ENCODE data around the gene MT4.
A peak's percentile ranks its signal among the peaks of the same experiment; 100 is the strongest.
"Not testable (repeated sequence)": the region's sequence is repeated elsewhere in the genome, so short reads cannot be mapped to it uniquely, and the experiment has no call there.

Gene MT4

DNA sequence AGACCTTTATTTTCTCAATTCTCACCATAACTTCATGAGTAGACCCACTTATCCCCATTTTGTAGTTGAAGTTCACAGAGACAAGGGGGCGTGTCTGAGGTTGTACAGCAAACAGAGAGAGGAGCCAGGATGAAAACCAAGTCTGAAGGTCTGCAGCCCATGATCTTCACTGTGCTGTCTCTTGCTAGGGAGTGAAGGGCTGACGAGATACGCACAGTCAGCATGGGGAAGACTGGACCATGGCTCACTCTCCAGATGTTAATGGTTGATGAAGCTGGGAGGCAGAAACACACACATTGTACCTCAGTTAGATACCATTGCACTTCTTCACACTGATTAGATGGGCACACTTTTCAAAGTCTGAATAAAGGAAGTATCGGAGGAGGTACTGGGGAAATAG, 5.8 kb upstream of the MT4 start:
- DNase-seq (ENCODE audit: low spot score): no peak

DNA sequence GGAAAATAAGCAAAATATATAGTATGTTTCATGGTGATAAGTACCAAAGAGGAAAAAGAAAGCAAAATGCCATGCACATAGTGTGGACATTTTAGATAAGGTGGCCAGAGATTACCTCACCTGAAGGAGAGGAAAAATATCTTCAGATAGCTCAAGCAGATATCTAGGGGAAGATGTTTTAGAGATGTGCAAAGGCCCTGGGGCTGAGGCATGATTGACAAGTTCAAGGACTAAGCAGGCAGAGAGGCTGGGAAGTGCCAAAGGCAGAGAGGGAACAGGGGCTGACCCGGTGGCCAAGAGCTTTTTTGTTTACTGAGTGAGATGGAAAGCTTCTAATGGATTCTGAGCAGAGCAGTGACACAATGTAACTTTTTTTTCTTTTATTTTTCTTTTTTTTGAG, 4.4 kb upstream of the MT4 start:
- DNase-seq (ENCODE audit: low spot score): no peak

DNA sequence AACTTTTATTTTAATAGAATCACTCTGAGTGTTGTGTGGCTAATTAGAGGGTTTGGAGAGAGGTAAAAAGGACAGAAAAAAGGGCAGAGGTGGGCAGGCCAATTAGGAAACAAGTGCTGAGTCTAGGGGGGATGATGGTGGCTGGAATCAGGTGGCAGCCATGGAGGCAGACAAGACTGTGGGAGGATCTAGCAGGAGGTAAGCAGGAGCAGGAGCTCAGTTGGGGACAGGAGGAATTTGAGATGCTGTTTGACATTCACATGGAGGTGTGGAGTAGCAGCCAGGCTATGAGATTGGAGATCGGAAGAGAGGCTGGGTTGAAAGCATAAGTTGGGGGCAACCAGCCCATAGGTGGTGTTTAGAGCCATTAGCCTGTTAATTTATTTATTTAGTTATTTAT, 3.7 kb upstream of the MT4 start:
- DNase-seq (ENCODE audit: low spot score): no peak

DNA sequence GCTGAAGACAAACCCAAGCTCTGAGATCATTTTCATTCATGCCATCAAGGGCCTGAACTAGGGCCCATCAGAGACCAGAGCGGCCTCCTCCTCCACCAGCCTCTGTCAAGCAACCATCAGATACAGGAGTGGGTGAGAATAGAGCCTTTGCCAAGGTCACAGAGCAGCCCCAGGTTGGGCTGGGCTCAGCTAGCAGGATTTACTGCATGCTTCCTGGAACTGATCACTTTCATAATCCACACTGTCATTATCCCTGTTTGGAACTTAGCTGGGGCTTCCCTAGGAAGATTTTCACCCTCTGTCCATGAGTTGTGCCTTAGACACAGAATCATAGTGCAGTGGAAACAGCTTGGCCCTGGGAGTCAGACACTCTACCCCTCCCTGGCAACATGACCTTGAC, 5.1 kb downstream of the MT4 start:
- no peak for DNase-seq (ENCODE audit: low spot score)

DNA sequence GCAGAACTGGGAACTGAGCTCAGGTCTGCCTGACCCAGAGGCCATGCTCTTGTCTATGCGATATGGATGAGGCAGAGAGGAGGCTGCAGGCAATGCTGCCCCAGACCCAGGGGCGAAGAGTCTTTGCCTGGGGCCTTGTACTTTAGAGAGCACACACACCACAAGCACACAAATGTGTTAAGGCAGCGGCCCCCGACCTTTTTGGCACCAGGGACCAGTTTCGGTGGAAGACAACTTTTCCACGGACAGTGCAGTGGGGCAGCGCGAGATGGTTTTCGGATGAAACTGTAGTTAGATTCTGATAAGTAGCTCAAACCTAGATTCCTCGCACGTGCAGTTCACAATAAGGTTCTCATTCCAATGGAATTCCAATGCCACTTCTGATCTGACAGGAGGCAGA, 6.7 kb downstream of the MT4 start:
- no peak for DNase-seq (ENCODE audit: low spot score)

DNA sequence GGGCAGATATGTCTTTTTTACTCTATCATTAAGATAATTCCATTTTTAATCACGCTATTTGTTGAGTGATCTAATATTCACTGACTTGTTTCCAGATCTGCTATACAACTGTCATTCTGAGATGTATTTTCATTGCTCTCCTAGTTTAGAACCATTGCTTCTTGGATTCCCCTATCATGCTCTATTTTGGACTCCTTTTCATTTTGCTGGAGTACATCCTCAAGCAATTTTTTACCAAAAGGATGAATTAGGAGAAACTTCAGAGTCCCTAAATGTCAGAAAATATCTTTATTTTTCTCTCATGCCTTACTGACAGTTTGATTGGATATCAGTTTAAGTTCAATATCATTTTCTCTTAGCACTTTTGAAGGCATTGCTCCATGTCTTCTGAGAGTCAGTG, 9.8 kb downstream of the MT4 start:
- DNase-seq (ENCODE audit: low spot score): no peak

DNA sequence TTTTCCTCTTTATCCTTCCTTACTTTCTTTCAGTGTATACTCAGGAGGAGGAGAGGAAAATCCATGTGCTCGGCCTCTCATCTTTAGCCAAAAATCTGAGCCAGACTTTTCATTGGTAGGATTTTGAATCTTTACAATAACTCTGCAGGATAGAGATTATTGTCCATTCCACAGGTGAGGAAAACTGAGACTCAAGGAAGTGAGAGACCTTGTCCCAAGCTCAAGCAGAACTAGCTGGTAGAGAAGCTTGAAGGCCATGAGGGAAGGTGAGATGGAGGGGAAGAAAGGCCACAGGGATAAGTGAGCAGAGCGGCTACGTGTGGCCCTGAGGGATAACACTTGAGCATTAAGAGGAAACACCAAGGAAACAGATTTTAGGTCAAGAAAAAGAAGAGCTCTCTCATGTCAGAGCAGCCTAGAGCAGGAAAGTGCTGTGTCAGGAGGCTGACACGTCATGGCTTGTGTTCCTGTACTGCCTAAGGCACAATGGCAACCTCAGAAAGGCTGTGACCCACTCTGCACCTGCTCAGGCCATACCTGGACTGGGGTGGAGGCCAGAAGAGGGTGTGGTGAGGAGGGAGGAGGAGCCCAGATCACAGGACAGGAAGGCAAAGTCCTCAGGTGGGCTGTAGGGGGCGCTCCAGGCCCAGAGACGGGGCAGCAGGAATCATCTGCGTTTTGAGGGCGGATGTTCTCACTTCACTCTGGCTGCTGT, 11.9 kb downstream of the MT4 start:
- peak; percentile 88 for DNase-seq (ENCODE audit: low spot score)

DNA sequence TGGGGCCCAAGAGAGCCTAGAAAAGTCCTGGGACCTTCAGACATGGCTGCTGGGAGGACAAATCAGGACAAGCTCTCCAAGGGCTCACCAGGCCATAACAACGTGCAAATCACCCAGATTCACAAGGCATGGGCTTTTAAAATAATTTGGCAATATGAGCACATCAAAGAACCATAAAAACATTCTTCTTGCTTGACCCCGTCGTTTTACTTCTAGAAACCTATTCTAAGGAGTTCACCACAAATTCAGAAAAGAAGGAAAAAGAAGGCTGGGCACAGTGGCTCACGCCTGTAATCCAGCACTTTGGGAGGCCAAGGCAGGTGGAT, 12.4 kb downstream of the MT4 start:
- DNase-seq (ENCODE audit: low spot score): no peak

DNA sequence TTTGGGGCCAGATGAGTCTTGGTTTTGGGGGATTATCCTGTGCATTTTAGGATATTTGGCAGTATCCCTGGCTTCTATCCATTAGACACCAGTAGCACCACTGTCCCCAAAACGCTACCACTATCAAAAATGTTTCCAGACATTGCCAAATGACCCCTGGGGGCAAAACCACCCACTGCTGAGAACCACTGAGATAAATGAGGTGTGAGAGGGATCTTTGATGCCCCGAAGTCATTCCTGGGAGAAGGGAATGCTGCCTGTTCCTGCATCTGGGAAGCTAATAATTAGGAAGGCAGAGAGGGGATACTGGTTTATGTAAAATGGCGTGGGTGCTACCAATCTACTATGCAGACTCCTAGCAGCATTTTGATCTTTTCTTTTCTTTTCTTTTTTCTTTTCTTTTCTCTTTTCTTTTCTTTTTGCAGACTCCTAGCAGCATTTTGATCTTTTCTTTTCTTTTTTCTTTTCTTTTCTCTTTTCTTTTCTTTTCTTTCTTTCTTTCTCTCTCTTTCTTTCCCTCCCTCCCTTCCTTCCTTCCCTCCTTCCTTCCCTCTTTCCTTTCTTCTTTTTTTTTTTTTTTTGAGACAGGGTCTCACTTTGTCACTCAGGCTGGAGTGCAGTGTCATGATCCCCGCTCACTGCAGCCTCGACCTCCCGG, 15.6 kb downstream of the MT4 start:
- no peak for DNase-seq (ENCODE audit: low spot score)

DNA sequence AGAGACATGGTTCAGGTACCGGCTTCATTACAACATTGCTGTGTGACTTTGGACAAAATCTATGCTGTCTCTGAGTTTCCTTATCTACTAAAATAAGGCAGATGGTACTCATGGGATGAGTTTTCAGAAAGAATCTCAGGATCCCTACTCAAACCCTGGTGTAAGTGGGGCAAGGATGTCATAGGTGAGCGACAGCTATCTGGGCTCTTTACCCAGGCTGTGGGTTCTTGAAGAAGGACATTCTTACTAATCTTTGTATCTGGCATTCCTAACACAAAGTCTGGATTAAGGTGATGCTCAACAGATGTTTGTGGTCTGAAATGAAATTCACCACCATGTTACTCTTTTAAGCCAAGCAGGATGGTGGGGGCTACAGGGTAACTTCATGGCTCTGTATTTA, 18.0 kb downstream of the MT4 start:
- not testable (repeated sequence) for DNase-seq (ENCODE audit: low spot score)

DNA sequence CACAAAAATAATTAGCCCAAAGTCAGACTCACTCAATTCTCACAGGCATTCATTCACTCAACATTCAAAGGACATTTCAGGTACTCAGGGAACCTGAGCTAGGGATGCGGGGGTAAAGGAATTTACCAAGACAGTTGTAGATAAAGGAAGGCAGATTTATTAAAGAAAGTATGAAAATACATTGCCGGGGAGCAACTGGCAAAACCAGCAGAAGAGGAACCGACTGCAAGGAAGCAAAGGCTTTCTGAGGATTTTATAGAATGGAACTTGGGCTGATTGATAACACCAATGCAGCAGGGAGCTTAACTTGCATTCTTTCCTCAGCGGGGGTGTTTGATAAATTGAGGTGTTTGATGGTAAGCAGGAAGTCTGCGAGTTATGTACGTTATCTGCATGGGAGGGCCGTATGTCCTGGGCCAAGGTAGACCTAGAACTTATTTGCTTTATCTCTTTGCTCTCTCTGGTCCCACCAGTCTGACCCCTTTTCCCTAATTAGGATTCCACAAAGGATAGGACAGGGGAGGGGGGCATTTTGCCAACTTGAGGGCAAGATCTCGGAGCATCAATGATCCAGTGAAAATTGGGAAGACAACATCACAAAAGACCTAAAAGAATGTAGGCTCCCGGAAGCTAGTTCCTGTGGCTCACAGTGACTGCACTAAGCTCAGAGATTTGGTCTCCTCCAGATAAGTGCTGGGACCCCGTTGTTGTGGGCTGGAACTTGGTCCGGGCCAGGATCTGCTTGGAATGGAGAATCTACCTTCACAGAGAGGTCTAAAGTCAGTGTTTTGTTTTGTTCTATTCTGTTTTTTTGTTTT, 18.7 kb downstream of the MT4 start:
- no peak for DNase-seq (ENCODE audit: low spot score)

DNA sequence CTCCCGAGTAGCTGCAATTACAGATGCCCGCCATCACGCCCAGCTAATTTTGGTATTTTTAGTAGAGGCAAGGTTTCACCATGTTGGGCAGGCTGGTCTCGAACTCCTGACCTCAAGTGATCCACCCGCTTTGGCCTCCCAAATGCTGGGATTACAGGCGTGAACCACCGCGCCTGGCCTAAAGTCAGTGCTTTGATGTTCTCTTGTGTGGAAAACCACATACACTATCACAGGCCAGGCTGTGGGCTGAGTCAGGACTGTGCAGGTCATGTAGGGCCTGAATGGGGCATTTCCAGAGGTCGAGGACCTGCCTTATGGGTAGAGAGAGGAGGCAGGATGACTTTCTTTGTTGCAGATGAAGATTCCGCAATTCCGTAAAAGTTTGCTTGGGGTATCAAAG, 19.4 kb downstream of the MT4 start:
- no peak for DNase-seq (ENCODE audit: low spot score)

DNA sequence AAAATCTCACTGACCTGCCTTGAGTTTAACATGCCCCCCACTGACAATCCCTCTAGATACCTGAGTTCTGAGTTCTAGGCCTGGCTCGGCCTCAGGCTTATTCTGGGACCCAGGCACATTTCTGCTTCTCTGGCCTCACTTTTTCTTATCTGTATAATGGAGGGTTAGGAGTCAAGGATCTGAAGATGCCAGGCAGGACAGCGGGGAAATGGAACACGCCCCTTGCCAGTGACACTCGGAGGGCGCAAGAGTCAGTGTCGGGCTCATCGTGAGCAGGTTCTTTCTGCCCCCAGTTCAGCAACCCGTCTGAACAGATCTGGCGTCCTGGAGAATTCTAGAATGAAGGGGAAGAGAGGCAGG, 23.9 kb downstream of the MT4 start:
- no peak for DNase-seq (ENCODE audit: low spot score)

DNA sequence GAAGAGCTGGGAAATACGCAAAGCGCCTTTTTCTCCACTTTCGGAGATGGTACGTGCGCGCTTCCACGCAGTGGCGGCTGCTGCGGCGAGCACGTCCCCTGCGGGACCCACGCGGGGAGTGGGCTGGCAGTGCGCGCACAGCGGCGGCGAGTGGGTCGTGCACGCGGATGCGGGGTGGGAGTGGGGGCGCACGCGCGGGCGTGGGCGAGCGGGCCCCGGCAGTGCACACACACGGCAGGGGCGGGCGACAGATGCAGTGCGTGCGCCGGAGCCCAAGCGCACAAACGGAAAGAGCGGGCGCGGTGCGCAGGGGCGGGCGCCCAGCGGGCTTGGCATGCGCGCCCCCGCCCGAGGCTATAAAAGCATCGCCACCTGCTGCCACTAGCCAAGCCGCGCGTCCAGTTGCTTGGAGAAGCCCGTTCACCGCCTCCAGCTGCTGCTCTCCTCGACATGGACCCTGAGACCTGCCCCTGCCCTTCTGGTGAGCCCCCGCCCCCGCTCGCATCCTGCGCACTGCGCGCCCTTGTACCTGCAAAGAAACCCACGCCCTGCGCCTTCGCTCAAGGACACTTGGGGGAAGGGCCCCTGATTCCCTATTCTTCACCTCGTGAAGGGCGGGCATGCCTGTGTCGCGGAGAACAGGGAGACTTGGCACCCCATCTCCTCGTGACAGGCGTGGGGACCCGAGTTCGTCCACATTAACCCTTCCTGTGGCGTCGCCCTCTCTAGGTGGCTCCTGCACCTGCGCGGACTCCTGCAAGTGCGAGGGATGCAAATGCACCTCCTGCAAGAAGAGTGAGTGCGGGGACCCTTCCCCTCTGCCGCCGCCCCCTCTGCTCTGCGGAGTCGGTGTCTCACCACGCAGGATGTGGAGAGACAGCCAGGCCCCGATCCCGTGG, 24.5 kb downstream of the MT4 start, which contains the start of gene MT3:
TSS of gene MT3 (plus strand) at position 388 of the 899 bp plus-strand sequence. CDS start at position 451, 63 bp downstream.
- no peak for DNase-seq (ENCODE audit: low spot score)

DNA sequence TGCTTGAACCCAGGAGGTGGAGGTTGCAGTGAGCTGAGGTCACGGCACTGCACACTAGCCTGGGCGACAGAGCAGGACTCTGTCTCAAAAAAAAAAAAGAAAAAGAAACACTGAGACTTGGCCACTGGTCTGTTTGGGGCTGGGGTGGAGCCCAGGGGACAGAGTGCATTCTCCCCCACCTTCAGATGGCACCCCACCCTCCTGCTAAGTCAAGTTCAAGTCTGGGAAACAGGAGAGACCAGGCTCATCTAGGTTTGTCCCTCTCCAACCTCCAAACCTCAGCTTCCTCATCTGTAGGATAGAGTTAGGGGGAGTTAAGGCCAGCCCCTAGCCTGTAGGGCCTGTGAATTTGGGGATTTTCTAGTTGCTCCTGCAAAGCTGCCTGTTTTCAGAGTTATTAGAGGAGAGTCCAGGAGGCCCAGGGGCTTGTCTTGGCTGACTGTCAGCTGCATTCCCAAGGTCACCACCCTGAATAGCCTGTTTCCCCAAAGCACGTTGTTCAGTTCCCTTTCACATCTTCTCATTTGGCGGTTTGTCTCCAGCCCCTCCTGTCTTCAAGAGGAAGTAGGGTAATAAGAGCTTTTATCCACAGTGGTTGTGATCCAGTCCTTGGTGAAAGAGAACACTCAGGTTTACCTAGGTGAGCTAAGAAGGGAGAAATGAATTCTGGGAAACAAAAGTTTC, 26.6 kb downstream of the MT4 start:
- no peak for DNase-seq (ENCODE audit: low spot score)

DNA sequence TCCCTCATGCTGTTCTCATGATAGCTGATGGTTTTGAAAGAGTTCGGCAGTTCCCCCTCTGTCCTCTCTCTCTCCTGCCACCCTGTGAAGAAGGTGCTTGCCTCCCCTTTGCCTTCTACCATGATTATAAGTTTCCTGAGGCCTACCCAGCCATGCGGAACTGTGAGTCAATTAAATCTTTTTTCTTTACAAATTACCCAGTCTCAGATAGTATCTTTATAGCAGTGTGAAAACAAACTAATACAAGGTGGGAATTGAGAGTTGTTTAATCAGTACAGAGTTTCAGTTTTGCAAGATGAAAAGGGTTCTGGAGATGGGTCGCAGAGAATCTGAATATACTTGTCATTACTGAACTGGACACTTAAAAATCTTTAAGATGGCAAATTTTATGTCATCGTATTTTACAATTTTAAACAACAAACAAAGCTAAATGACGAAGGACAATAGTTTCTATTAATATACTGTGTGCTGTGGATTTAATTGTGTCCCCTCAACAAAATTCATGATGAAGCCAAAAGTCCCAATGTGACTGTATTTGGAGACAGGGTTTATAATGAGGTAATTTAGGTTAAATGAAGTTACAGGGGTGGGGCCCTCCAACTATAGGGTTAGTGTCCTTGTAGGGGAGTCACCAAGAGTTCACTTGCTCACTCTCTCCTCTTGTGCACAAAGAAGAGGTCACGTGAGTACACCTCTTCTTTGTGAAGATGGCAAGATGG, 28.9 kb downstream of the MT4 start:
- no peak for DNase-seq (ENCODE audit: low spot score)

DNA sequence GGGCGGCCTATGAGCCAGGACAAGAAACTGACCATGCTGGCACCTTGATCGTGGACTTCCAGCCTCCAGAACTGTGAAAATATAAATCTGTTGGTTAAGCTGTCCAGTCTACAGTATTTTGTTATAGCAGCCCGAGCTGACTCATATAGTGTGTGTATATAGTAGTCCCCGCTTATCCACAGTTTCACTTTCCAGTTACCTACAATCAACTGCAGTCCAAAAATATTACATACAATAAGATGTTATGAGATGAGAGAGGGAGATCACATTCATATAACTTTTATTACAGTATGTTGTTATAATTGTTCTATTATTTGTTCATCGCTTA, 29.4 kb downstream of the MT4 start:
- no peak for DNase-seq (ENCODE audit: low spot score)

DNA sequence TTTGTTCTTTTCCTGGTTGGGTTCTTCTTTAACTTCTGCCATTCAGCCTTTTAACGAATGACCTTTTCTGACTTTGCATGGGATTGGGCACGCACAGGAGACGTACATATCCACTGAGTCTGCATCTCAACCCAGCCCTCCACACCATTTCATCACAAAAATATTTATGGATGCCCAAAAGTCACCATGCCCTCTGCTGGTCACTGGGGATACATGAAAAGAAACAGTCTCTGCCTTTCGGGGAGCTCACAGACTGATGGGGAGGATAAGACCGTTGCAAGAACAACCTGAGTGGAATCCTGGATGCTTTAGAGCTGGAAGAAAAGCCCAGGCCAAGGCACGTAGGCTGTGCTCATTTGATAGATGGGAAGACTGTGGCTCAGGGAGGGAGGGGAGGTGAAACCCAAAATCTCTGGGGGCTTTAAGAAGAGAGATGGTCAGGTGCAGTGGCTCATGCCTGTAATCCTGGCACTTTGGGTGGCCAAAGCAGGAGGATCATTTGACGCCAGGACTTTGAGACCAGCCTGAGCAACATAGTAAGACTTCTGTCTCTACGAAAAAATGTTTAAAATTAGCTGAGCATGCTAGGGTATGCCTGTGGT, 35.6 kb downstream of the MT4 start:
- peak; percentile 55 for DNase-seq (ENCODE audit: low spot score)

DNA sequence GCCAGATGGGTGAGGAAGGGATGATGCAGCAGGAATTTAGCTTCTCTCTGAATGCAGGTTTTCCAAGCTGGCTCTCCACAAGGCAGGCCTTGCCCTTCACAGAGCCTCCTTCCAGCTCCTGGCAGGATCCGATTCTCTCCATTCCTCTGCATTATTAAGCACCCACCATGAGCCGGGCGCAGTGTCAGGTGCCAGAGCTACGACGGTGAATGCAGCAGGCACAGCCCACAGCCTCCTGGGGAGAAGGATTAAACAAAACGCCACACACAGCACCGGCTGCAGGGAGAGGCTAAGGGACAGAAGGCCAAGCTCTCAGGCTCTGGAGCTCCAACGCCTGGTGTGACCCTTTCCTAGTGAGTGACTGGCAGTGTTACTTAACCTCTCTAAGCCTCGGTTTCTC, 36.5 kb downstream of the MT4 start:
- DNase-seq (ENCODE audit: low spot score): no peak

DNA sequence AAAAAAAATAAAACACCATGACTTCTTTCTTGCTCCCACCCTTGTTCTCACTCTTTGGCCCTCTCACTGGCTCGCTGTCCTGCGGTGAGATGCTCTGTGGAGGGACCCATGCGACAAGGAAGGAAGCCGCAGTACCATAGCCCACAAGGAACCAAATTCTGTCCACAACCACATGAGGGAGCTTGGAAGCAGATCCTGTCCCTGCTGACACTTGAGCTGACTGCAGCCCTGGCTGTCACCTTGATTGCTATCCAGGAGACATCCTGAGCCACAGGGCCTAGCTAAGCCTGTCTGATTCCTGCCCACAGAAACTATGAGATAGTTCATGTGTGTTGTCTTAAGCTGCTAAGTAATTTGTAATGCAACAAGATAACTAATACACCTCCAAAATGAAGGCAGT, 38.7 kb downstream of the MT4 start:
- DNase-seq (ENCODE audit: low spot score): no peak

DNA sequence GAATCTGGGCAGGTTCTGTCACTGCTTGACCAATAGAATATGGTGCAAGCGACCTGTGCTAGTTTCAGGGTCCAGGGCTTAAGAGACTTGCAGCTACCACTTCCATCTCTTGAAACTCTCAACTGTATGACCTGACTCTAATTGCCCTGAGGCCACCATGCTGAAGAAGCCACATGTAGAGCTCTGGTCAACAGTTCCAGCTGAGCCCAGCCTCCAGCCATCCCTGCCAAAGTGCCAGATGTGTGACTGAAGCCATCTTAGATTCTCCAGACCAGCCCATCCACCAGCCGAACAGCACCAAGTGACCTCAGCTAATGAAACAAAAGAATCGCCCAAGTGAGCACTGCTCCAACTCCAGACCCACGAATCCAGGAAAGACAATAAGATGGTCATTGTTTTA, 40.1 kb downstream of the MT4 start:
- DNase-seq (ENCODE audit: low spot score): no peak

All from CD4-positive, alpha-beta T cell treated with Interleukin-2 at 100 ng/mL for 4 hours (primary cell).